MM.1S (cell line): ENCODE results near the gene CDC42.

ENCODE experiments used
- CTCF ChIP-seq: fragments of 300-600 bp; sonication (generic); IDR thresholded peaks from 2 replicates; pipeline ENCODE4 v1.5.1; 2016; ENCODE audit warnings: antibody characterized with exemption, low read length, mixed read lengths
- EZH2 ChIP-seq: fragments of 300-600 bp; sonication (generic); optimal IDR thresholded peaks from 2 replicates; pipeline ENCODE3; 2017; ENCODE audit warnings: low read depth, mild to moderate bottlenecking, antibody characterized with exemption, low read length, mixed read lengths
- EZH2phosphoT487 ChIP-seq: fragments of 300-600 bp; sonication (generic); IDR thresholded peaks from 2 replicates; pipeline ENCODE4 v1.6.1; 2018; ENCODE audit warnings: antibody characterized with exemption, low read length

DNA sequence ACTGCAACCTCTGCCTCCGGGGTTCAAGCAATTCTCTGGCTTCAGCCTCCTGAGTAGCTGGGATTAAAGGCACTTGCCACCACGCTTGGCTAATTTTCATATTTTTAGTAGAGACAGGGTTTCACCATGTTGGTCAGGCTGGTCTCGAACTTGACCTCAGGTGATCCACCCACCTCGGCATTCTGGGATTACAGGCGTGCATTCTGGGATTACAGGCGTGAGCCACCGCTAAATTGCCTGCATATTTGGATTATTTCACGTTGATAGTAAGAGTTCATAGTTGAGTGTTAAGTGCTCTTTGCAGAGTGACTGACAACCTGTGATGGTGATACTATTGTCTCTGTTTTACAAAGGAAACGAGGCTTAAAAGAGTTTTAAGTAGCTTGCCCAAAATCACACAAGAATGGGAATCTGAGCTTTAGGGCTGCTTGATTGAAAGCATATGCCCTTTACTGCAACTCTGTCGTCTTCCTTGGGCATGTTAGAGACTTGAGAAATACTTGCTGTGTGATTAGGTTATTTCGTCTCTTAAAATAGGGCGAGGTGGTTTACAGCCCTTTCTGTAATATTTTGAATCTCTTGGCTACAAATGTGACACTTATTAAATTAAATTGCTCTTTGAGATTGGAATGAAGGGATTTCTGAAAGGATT, 12.4 kb downstream of the CDC42 start:
- no peak for TF ChIP-seq EZH2
- TF ChIP-seq CTCF = no peak
- TF ChIP-seq EZH2phosphoT487 = no peak
